Adrenal gland (tissue), 5 donors: Measurements from ENCODE around the gene CNST.

Source experiments
- POLR2A ChIP-seq, 2 donors: fragments of 450-650 bp; IDR thresholded peaks; one replicate each; pipeline ENCODE4 v1.6.1; 2017; ENCODE audit warnings: antibody characterized with exemption in 2 of 2, mild to moderate bottlenecking in 2 of 2, moderate library complexity in 1 of 2
- TF ChIP-seq, protein P1 (sequence below), 6 experiments: fragments of 450-650 bp in 4 of 6; fragments of 200-600 bp in 2 of 6; sonication (generic) in 1 of 6; IDR thresholded peaks; 1 replicate in 5 of 6; 2 replicates in 1 of 6; pipeline versions ENCODE4 v1.5.1 to v1.8.0; 2016 to 2021; ENCODE audit warnings: antibody characterized with exemption in 6 of 6, mild to moderate bottlenecking in 2 of 6, moderate library complexity in 1 of 6
- donor health status: DM: no; HTN: no; CAD: no.

GRCh38 chr1:246617768-246618167 lies 51.5 kb downstream of the CNST start:
- TF ChIP-seq, protein P1, sequence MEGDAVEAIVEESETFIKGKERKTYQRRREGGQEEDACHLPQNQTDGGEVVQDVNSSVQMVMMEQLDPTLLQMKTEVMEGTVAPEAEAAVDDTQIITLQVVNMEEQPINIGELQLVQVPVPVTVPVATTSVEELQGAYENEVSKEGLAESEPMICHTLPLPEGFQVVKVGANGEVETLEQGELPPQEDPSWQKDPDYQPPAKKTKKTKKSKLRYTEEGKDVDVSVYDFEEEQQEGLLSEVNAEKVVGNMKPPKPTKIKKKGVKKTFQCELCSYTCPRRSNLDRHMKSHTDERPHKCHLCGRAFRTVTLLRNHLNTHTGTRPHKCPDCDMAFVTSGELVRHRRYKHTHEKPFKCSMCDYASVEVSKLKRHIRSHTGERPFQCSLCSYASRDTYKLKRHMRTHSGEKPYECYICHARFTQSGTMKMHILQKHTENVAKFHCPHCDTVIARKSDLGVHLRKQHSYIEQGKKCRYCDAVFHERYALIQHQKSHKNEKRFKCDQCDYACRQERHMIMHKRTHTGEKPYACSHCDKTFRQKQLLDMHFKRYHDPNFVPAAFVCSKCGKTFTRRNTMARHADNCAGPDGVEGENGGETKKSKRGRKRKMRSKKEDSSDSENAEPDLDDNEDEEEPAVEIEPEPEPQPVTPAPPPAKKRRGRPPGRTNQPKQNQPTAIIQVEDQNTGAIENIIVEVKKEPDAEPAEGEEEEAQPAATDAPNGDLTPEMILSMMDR (IDR thresholded peaks at IDR 0.05), result no peak
- no peak for TF ChIP-seq POLR2A (IDR thresholded peaks at IDR 0.05)
